HepG2 (cell line): Measurements from ENCODE around the gene MYO7B. TPM values are rescaled to one million over a fixed set of nuclear protein-coding genes. Genes with fewer than 3 reads are reported as not detected.

ENCODE experiments used
- ATAC-seq: fragments of 200-7000 bp; cut with Tn5 transposase; 3 replicates; pipeline ENCODE4 v1.9.1; 2020; ENCODE audit warnings: mild to moderate bottlenecking, moderate library complexity
- BruUV-seq: library from RNA; stranded (reverse); fragments of 400-500 nt; replicated peaks from 2 replicates; lab custom pipeline; 2021; lab: Mats Ljungman, UMichigan
- CTCF ChIA-PET: fragments of 300-600 bp; formaldehyde crosslinking; extraction: SDS; loops from one replicate; lab custom pipeline; 2021; ENCODE audit warnings: low total read pairs, inconsistent platforms, low intra/inter-chr PET ratio; lab: Yijun Ruan, JAX
- POLR2A ChIA-PET: fragments of 350-600 bp; sonication (Branson Sonifier 250); formaldehyde crosslinking; loops from one replicate; lab custom pipeline; 2020; ENCODE audit warnings: antibody characterized with exemption, inconsistent platforms; lab: Yijun Ruan, JAX
- DNase-seq: peaks from one replicate; pipeline ENCODE4 v3.0.0-alpha.2; 2015; ENCODE audit warnings: low spot score
- FAIRE-seq: peaks from 3 replicates; lab custom pipeline; 2011; peaks lifted over from hg19 to GRCh38; lab: Jason Lieb, UNC
- H2AFZ ChIP-seq: one replicate; pipeline ENCODE4 v1.6.1; 2011; ENCODE audit warnings: low read length, inconsistent platforms
- H3K27ac ChIP-seq: fragments of 300-600 bp; 3 replicates; pipeline ENCODE4 v1.8.0; 2011; ENCODE audit warnings: mixed run types, mild to moderate bottlenecking, mixed read lengths, low read length, inconsistent platforms; ENCODE audit not compliant: insufficient read depth; ENCODE audit errors: extremely low read length
- H3K27me3 ChIP-seq, 2 experiments: fragments of 200-600 bp in 1 of 2; 2 replicates in 1 of 2; 3 replicates in 1 of 2; pipeline versions ENCODE4 v1.6.0 to v1.8.0; 2011; ENCODE audit warnings: low read length in 2 of 2, mild to moderate bottlenecking in 2 of 2, moderate library complexity in 2 of 2, inconsistent platforms in 1 of 2; ENCODE audit not compliant: insufficient read depth in 2 of 2, control insufficient read depth in 1 of 2
- H3K36me3 ChIP-seq, 2 experiments: fragments of 200-600 bp in 1 of 2; replicated peaks in 1 of 2; 2 replicates in 1 of 2; 3 replicates in 1 of 2; pipeline versions ENCODE4 v1.5.1 to v1.8.0; 2011; ENCODE audit warnings: low read length in 2 of 2, inconsistent platforms in 1 of 2; ENCODE audit not compliant: insufficient read depth in 2 of 2, control insufficient read depth in 1 of 2
- H3K4me1 ChIP-seq: 2 replicates; pipeline ENCODE4 v1.5.1; 2012; ENCODE audit warnings: low read length, inconsistent platforms; ENCODE audit not compliant: insufficient read depth
- H3K4me2 ChIP-seq: 2 replicates; pipeline ENCODE4 v1.6.0; 2011; ENCODE audit warnings: low read depth, low read length, inconsistent platforms
- H3K4me3 ChIP-seq, 3 experiments: fragments of 200-600 bp in 1 of 3; sonication (generic), shearing (Covaris generic) in 1 of 3; replicated peaks in 1 of 3; 2 replicates each; pipeline ENCODE4 v1.5.1; 2011 to 2016; ENCODE audit warnings: low read length in 3 of 3, inconsistent platforms in 2 of 3, low read depth in 2 of 3, mild to moderate bottlenecking in 2 of 3, control low read depth in 1 of 3, mixed read lengths in 1 of 3; ENCODE audit not compliant: insufficient read depth in 1 of 3
- H3K79me2 ChIP-seq: one replicate; pipeline ENCODE4 v1.6.1; 2011; ENCODE audit warnings: low read length, inconsistent platforms; ENCODE audit not compliant: insufficient read depth
- H3K9ac ChIP-seq: 2 replicates; pipeline ENCODE4 v1.6.0; 2011; ENCODE audit warnings: mild to moderate bottlenecking, low read depth, low read length, inconsistent platforms; ENCODE audit not compliant: insufficient read depth
- H3K9me3 ChIP-seq: 2 replicates; pipeline ENCODE4 v1.5.1; 2012; ENCODE audit warnings: mild to moderate bottlenecking, low read length
- H4K20me1 ChIP-seq: 2 replicates; pipeline ENCODE4 v1.6.0; 2011; ENCODE audit warnings: inconsistent platforms, mild to moderate bottlenecking, low read length, moderate library complexity; ENCODE audit not compliant: insufficient read depth
- GABPB1 ChIP-seq: IDR thresholded peaks from 2 replicates; pipeline ENCODE4 v1.6.1; 2016; ENCODE audit warnings: mild to moderate bottlenecking, missing genetic modification reagents, moderate library complexity, missing compliant biosample characterization
- JDP2 ChIP-seq: sonication (generic); formaldehyde crosslinking; IDR thresholded peaks from 2 replicates; pipeline ENCODE4 v1.8.1; 2022; ENCODE audit warnings: missing genetic modification reagents, borderline replicate concordance
- KLF13 ChIP-seq: sonication (generic); formaldehyde crosslinking; IDR thresholded peaks from 2 replicates; pipeline ENCODE4 v1.4.0; 2020; ENCODE audit warnings: mild to moderate bottlenecking, missing genetic modification reagents
- KLF15 ChIP-seq: sonication (generic); formaldehyde crosslinking; IDR thresholded peaks from 2 replicates; pipeline ENCODE4 v1.8.1; 2023; ENCODE audit warnings: borderline replicate concordance, mild to moderate bottlenecking, inconsistent platforms, missing genetic modification reagents, mixed read lengths
- PHB2 ChIP-seq: fragments of 450-650 bp; IDR thresholded peaks from 2 replicates; pipeline ENCODE4 v1.6.1; 2018; ENCODE audit not compliant: partially characterized antibody
- STAT5B ChIP-seq: sonication (generic); formaldehyde crosslinking; IDR thresholded peaks from 2 replicates; pipeline ENCODE4 v1.4.0; 2020; ENCODE audit warnings: missing genetic modification reagents
- ZFP1 ChIP-seq: IDR thresholded peaks from 2 replicates; pipeline ENCODE4 v1.6.1; 2016
- ZIK1 ChIP-seq: sonication (generic); formaldehyde crosslinking; IDR thresholded peaks from 2 replicates; pipeline ENCODE4 v1.5.0; 2020; ENCODE audit warnings: mild to moderate bottlenecking, low read depth, missing genetic modification reagents, borderline replicate concordance
- ZMYM2 ChIP-seq: sonication (generic); formaldehyde crosslinking; IDR thresholded peaks from 2 replicates; pipeline ENCODE4 v1.8.0; 2022; ENCODE audit warnings: mild to moderate bottlenecking, missing genetic modification reagents
- WGBS: methylation state at CpG from one replicate; pipeline ENCODE4 v1.1.6; 2017; ENCODE audit warnings: low lambda C conversion rate; 5-methylcytosine and 5-hydroxymethylcytosine counted together
- in situ Hi-C: cut with HindIII; loops from 2 replicates; pipeline ENCODE4 v1.10.0; 2017; ENCODE audit warnings: low pct_unique_long_range_greater_than_20kb; ENCODE audit not compliant: extremely low pct_ligation_motif_present
- intact Hi-C: fragments of 100-400 bp; cut with micrococcal nuclease; formaldehyde crosslinking; loops from one replicate; pipeline ENCODE4 v1.10.0; 2022; ENCODE audit not compliant: unreplicated experiment
- polyA plus RNA-seq, 8 experiments: library from polyadenylated mRNA; depleted of rRNA in 3 of 8; stranded (reverse) in 7 of 8; unstranded in 1 of 8; fragments of >200 nt; fragmentation: Illumina TruSeq in 4 of 8; extraction: Trizol in 4 of 8; gene quantifications; 2 replicates each; pipeline versions ENCODE4 v1.2.1 to v1.2.3, GENCODE V29; 2011 to 2016; ENCODE audit warnings: low read depth in 4 of 8, missing spikeins in 1 of 8, mixed read lengths in 1 of 8; ENCODE audit not compliant: insufficient read depth in 1 of 8
- total RNA-seq, 5 experiments: library from RNA; depleted of rRNA; stranded (reverse); fragments of >200 nt; fragmentation: Illumina TruSeq; extraction: Trizol; gene quantifications; 2 replicates each; pipeline ENCODE4 v1.2.3, GENCODE V29; 2016; ENCODE audit warnings: low read depth in 1 of 5
- TF ChIP-seq, protein P1 (sequence below): IDR thresholded peaks from 2 replicates; pipeline ENCODE4 v1.4.0; 2020; ENCODE audit warnings: mild to moderate bottlenecking, missing genetic modification reagents
- TF ChIP-seq, protein P2 (sequence below): sonication (generic); formaldehyde crosslinking; IDR thresholded peaks from 2 replicates; pipeline ENCODE4 v1.4.0; 2020; ENCODE audit warnings: missing genetic modification reagents
- TF ChIP-seq, protein P3 (sequence below): sonication (generic); formaldehyde crosslinking; IDR thresholded peaks from 2 replicates; pipeline ENCODE4; 2020; ENCODE audit warnings: missing genetic modification reagents, mild to moderate bottlenecking, borderline replicate concordance

Gene MYO7B
- total and polyA plus RNA-seq, 2 of the 13 experiments (the other 11 are each of a cell fraction or from before 2014, with no cell fraction given): not detected

DNA sequence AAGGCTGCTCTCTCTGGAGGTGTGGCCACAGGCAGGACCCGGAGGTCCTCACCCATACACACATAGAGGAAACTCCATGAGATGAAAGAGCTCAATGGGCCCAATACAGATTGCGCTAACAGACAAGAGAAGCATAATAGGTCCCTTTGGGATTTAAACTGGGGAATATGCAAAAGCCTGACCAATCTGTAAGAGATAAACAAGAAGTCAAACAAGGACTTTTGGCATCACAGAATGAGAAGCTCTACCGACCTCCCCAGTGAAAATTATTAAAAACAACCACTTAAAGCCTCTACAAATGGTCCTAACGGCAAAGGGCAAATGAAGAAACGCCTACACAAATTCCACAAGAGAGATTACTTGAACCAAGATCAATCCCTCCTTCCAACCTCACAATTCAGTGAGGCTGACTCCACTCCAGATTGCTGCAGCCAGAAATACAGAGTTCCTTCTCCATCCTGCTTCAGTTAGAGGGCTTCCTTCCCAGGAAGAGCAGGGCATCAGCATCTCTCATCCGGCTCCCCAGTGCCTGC is 20.0 kb upstream of the MYO7B start:
- FAIRE-seq: no peak
- H3K36me3 ChIP-seq: peaks cover 17 to 62% of the 10 kb centered on the region in 2 experiments

DNA sequence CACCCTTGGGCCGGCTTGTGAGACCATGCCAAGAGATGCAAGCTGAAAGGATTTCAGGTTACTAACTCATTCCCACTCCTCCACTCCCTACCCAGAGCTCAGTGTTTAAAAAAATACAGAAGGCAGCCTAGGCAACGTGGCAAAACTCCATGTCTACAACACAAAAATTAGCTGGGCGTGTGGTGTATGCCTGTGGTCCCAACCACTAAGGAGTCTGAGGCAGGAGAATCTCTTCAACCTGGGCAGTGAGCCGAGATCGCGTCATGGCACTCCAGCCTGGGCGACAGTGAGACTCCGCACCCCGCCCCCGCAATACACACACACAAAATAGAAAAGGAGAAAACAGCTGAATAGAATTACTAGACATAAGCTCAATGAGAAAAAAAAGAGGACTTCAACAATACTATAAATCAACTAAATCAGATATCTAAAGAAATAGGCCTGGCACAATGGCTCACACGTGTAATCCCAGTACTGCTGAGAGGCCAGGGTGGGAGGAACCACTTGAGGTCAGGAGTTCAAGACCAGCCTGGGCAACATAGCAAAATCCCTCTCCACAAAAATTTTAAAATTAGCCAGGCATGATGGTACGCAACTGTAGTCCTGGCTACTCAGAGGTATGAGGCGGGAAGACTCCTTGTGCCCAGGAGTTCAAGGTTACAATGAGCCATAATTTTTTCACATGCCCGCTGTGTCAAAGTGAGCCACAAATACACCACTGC is 19.3 kb upstream of the MYO7B start:
- Histone ChIP-seq H3K9ac (no peak overlapping the region), H2AFZ (no peak overlapping the region), H3K27ac (no peak overlapping the region), H4K20me1 (peaks cover 22% of the 10 kb centered on the region), H3K27me3 (no peaks in the 10 kb centered on the region), H3K4me3 (no peak overlapping the region), H3K4me2 (no peak overlapping the region), H3K79me2 (peaks cover 87% of the 10 kb centered on the region), H3K4me1 (peaks cover 28% of the 10 kb centered on the region), H3K9me3 (no peaks in the 10 kb centered on the region), H3K36me3 (peaks cover 17 to 66% of the 10 kb centered on the region in 2 experiments)
- intact Hi-C loops (no loop called here), in situ Hi-C loops (no loop called here)
- no peak for DNase-seq
- ChIA-PET POLR2A (interaction anchor here (3.4 kb wide), 1 partner anchor 10 kb away, joined by 16 read pairs; the partner anchor contains the start of gene IWS1), CTCF (no interaction called here)
- FAIRE-seq: no peak
- 99% methylated on average over 14 of the region's 14 CpGs for WGBS
- ATAC-seq: no peak
- BruUV-seq: no TSS peak
- TF ChIP-seq, protein P1, sequence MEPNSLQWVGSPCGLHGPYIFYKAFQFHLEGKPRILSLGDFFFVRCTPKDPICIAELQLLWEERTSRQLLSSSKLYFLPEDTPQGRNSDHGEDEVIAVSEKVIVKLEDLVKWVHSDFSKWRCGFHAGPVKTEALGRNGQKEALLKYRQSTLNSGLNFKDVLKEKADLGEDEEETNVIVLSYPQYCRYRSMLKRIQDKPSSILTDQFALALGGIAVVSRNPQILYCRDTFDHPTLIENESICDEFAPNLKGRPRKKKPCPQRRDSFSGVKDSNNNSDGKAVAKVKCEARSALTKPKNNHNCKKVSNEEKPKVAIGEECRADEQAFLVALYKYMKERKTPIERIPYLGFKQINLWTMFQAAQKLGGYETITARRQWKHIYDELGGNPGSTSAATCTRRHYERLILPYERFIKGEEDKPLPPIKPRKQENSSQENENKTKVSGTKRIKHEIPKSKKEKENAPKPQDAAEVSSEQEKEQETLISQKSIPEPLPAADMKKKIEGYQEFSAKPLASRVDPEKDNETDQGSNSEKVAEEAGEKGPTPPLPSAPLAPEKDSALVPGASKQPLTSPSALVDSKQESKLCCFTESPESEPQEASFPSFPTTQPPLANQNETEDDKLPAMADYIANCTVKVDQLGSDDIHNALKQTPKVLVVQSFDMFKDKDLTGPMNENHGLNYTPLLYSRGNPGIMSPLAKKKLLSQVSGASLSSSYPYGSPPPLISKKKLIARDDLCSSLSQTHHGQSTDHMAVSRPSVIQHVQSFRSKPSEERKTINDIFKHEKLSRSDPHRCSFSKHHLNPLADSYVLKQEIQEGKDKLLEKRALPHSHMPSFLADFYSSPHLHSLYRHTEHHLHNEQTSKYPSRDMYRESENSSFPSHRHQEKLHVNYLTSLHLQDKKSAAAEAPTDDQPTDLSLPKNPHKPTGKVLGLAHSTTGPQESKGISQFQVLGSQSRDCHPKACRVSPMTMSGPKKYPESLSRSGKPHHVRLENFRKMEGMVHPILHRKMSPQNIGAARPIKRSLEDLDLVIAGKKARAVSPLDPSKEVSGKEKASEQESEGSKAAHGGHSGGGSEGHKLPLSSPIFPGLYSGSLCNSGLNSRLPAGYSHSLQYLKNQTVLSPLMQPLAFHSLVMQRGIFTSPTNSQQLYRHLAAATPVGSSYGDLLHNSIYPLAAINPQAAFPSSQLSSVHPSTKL (CRISPR knock-in tag): no peak
- TF ChIP-seq GABPB1 (CRISPR knock-in tag) (no peak), KLF15 (CRISPR knock-in tag) (no peak), ZFP1 (CRISPR knock-in tag) (no peak), JDP2 (no peak)
- TF ChIP-seq, protein P2, sequence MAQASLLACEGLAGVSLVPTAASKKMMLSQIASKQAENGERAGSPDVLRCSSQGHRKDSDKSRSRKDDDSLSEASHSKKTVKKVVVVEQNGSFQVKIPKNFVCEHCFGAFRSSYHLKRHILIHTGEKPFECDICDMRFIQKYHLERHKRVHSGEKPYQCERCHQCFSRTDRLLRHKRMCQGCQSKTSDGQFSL (CRISPR knock-in tag): no peak
- TF ChIP-seq, protein P3, sequence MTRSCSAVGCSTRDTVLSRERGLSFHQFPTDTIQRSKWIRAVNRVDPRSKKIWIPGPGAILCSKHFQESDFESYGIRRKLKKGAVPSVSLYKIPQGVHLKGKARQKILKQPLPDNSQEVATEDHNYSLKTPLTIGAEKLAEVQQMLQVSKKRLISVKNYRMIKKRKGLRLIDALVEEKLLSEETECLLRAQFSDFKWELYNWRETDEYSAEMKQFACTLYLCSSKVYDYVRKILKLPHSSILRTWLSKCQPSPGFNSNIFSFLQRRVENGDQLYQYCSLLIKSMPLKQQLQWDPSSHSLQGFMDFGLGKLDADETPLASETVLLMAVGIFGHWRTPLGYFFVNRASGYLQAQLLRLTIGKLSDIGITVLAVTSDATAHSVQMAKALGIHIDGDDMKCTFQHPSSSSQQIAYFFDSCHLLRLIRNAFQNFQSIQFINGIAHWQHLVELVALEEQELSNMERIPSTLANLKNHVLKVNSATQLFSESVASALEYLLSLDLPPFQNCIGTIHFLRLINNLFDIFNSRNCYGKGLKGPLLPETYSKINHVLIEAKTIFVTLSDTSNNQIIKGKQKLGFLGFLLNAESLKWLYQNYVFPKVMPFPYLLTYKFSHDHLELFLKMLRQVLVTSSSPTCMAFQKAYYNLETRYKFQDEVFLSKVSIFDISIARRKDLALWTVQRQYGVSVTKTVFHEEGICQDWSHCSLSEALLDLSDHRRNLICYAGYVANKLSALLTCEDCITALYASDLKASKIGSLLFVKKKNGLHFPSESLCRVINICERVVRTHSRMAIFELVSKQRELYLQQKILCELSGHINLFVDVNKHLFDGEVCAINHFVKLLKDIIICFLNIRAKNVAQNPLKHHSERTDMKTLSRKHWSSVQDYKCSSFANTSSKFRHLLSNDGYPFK (CRISPR knock-in tag): no peak

More for the DNA sequence above, 20.0 kb upstream of the MYO7B start:
- Histone ChIP-seq H3K4me1 (peaks cover 36% of the 10 kb centered on the region), H3K4me2 (no peak overlapping the region), H3K9me3 (no peaks in the 10 kb centered on the region), H3K9ac (no peak overlapping the region), H3K27ac (no peak overlapping the region), H3K79me2 (peaks cover 91% of the 10 kb centered on the region), H2AFZ (no peak overlapping the region), H4K20me1 (peaks cover 28% of the 10 kb centered on the region), H3K27me3 (no peaks in the 10 kb centered on the region), H3K4me3 (no peak overlapping the region)
- BruUV-seq: no TSS peak
- ATAC-seq (no peak), DNase-seq (no peak)
- 97% methylated on average over 6 of the region's 6 CpGs for WGBS
- CTCF ChIA-PET: no interaction called here
- intact Hi-C loops (no loop called here), in situ Hi-C loops (no loop called here)
- POLR2A ChIA-PET: interaction anchor here (3.4 kb wide), 1 partner anchor 11 kb away, joined by 16 read pairs; the partner anchor contains the start of gene IWS1
- no peak for TF ChIP-seq ZIK1
- TF ChIP-seq KLF13 (CRISPR knock-in tag): no peak
- TF ChIP-seq STAT5B: no peak
- TF ChIP-seq PHB2: no peak
- no peak for TF ChIP-seq ZMYM2 (CRISPR knock-in tag)
